HG02885 (cell line): ENCODE data around the gene CTDP1.

Source experiments
- ATAC-seq: cut with Tn5 transposase; IDR thresholded peaks from one replicate; pipeline ENCODE4 v1.9.1; 2021; ENCODE audit warnings: mild to moderate bottlenecking; ENCODE audit not compliant: unreplicated experiment, poor library complexity

The CTDP1 gene

GRCh38 chr18:79803611-79804051, 124.0 kb downstream of the CTDP1 start:
- ATAC-seq: no peak
